Measurements from ENCODE around the gene DIPK1B. TPM values are rescaled to one million over a fixed set of nuclear protein-coding genes. Genes with fewer than 3 reads are reported as not detected.

DIPK1B gene
- polyA plus RNA-seq, 1 of the 3 experiments (the other 2 are of a cell fraction), result 24.5 TPM

- TF ChIP-seq IRF3 (IDR thresholded peaks at IDR 0.05; ENCODE audit: low read depth, low read length) (no peak), MAX (IDR thresholded peaks at IDR 0.05; ENCODE audit: low read depth) (no peak), PBX3 (IDR thresholded peaks at IDR 0.05) (no peak), TCF12 (IDR thresholded peaks at IDR 0.05) (no peak), SIN3A (IDR thresholded peaks at IDR 0.05; ENCODE audit: borderline replicate concordance, low read depth, low read length) (no peak), MXI1 (IDR thresholded peaks at IDR 0.05; ENCODE audit: low read depth, low read length) (no peak), TEAD4 (IDR thresholded peaks at IDR 0.05; ENCODE audit: borderline replicate concordance, insufficient read depth) (no peak), EP300 (IDR thresholded peaks at IDR 0.05; ENCODE audit: borderline replicate concordance in 1 of 2, low read depth in 1 of 2, low read length in 1 of 2) (no peak), EZH2phosphoT487 (IDR thresholded peaks at IDR 0.05; ENCODE audit: borderline replicate concordance, low read depth) (no peak), ELF1 (IDR thresholded peaks at IDR 0.05) (no peak), RCOR1 (IDR thresholded peaks at IDR 0.05; ENCODE audit: low read length) (no peak)
- Histone ChIP-seq H3K36me3 (replicated peaks in 1 of 2; ENCODE audit: control insufficient read depth in 1 of 2, insufficient read depth in 2 of 2, low read length in 1 of 2) (peaks cover 0 to 3% of the 10 kb centered on the region in 2 experiments), H4K20me1 (ENCODE audit: insufficient read depth) (0 out of 2 replicates have a peak, but pooled peaks cover 5% of the 10 kb centered on the region), H3K9ac (no peak overlapping the region), H3K4me1 (ENCODE audit: control insufficient read depth in 1 of 2, insufficient read depth in 2 of 2, low read depth in 1 of 2, low read length in 1 of 2) (peaks cover 0 to 15% of the 10 kb centered on the region in 2 experiments; a peak in 1 of 4 replicates), H3K27me3 (ENCODE audit: insufficient read depth) (no peaks in the 10 kb centered on the region), H3K4me3 (ENCODE audit: low read depth in 2 of 2, low read length in 1 of 2) (no peak overlapping the region), H2AFZ (ENCODE audit: low read depth) (no peak overlapping the region), H3F3A (replicated peaks; ENCODE audit: insufficient read depth) (peaks cover 3% of the 10 kb centered on the region), H3K79me2 (ENCODE audit: insufficient read depth) (no peaks in the 10 kb centered on the region), H3K4me2 (no peak overlapping the region), H3K9me3 (no peaks in the 10 kb centered on the region), H3K9me2 (no peaks in the 10 kb centered on the region), H3K27ac (ENCODE audit: low read depth in 2 of 2, low read length in 1 of 2) (no peak overlapping the region)
- WGBS (ENCODE audit: low lambda C conversion rate), result 92% methylated on average over 21 of the region's 26 CpGs
- no peak for DNase-seq
- ChIA-PET POLR2A (interaction anchor here (1.2 kb wide), 1 partner anchor 10 kb away, joined by 3 read pairs; no protein-coding TSS in a partner anchor), CTCF (interaction anchor here (3.1 to 6.5 kb wide), 3 partner anchors 9 to 53 kb away, joined by 35 to 90 read pairs (median 44); partner anchors contain the start of genes AGPAT2 and EGFL7)
Observed at GRCh38 chr9:136673975-136674785, 38.2 kb upstream of the DIPK1B start.

GRCh38 chr9:136674786-136675349 lies 37.5 kb upstream of the DIPK1B start:
- WGBS (ENCODE audit: low lambda C conversion rate), result 81% methylated on average over 8 of the region's 11 CpGs
- no peak overlapping the region for H2AFZ ChIP-seq (ENCODE audit: low read depth)
- CTCF ChIA-PET, result interaction anchor here (1.2 to 6.5 kb wide), 4 partner anchors 9 to 190 kb away, joined by 4 to 44 read pairs (median 20); partner anchors contain the start of gene EGFL7

More at GRCh38 chr9:136674786-136675349, 37.5 kb upstream of the DIPK1B start:
- Histone ChIP-seq H3K4me1 (ENCODE audit: control insufficient read depth in 1 of 2, insufficient read depth in 2 of 2, low read depth in 1 of 2, low read length in 1 of 2) (peaks cover 0 to 22% of the 10 kb centered on the region in 2 experiments; a peak in 1 of 4 replicates), H3K36me3 (replicated peaks in 1 of 2; ENCODE audit: control insufficient read depth in 1 of 2, insufficient read depth in 2 of 2, low read length in 1 of 2) (peaks cover 0 to 3% of the 10 kb centered on the region in 2 experiments), H3F3A (replicated peaks; ENCODE audit: insufficient read depth) (peaks cover 3% of the 10 kb centered on the region), H3K27me3 (ENCODE audit: insufficient read depth) (no peaks in the 10 kb centered on the region), H3K9me3 (no peaks in the 10 kb centered on the region), H3K27ac (ENCODE audit: low read depth in 2 of 2, low read length in 1 of 2) (no peak overlapping the region), H4K20me1 (ENCODE audit: insufficient read depth) (0 out of 2 replicates have a peak, but pooled peaks cover 7% of the 10 kb centered on the region), H3K79me2 (ENCODE audit: insufficient read depth) (no peaks in the 10 kb centered on the region), H3K4me2 (no peak overlapping the region), H3K9ac (no peak overlapping the region), H3K4me3 (ENCODE audit: low read depth in 2 of 2, low read length in 1 of 2) (no peak overlapping the region), H3K9me2 (no peaks in the 10 kb centered on the region)
- no peak for DNase-seq
- POLR2A ChIA-PET, result interaction anchor here (1.2 kb wide), 1 partner anchor 9 kb away, joined by 3 read pairs; no protein-coding TSS in a partner anchor
- TF ChIP-seq SIN3A (IDR thresholded peaks at IDR 0.05; ENCODE audit: borderline replicate concordance, low read depth, low read length) (no peak), ELF1 (IDR thresholded peaks at IDR 0.05) (no peak), YY1 (IDR thresholded peaks at IDR 0.05; ENCODE audit: low read depth) (no peak), RAD21 (IDR thresholded peaks at IDR 0.05; ENCODE audit: low read length) (no peak), TEAD4 (IDR thresholded peaks at IDR 0.05; ENCODE audit: borderline replicate concordance, insufficient read depth) (no peak), EZH2phosphoT487 (IDR thresholded peaks at IDR 0.05; ENCODE audit: borderline replicate concordance, low read depth) (no peak), EP300 (IDR thresholded peaks at IDR 0.05; ENCODE audit: borderline replicate concordance in 1 of 2, low read depth in 1 of 2, low read length in 1 of 2) (no peak), RXRA (IDR thresholded peaks at IDR 0.05; ENCODE audit: borderline replicate concordance, low read depth) (no peak), SMC3 (IDR thresholded peaks at IDR 0.05; ENCODE audit: low read depth, low read length) (no peak), CTCF (IDR thresholded peaks at IDR 0.05) (no peak), FOSL2 (IDR thresholded peaks at IDR 0.05; ENCODE audit: borderline replicate concordance, low read depth) (no peak), FOXM1 (IDR thresholded peaks at IDR 0.05; ENCODE audit: low read depth) (no peak), IRF3 (IDR thresholded peaks at IDR 0.05; ENCODE audit: low read depth, low read length) (no peak)

All from SK-N-SH (cell line).